Activated CD8-positive, alpha-beta memory T cell treated with anti-CD3 and anti-CD28 coated beads for 1 hour (primary cell): ENCODE data around the gene SLC26A9.
"Not testable (repeated sequence)": the region's sequence is repeated elsewhere in the genome, so short reads cannot be mapped to it uniquely, and the experiment has no call there.

ENCODE experiments used
- DNase-seq, 2 donors: peaks; one replicate each; pipeline ENCODE4 v3.0.0-alpha.2; 2020; ENCODE audit warnings: low read depth in 1 of 2; ENCODE audit errors: extremely low read depth in 1 of 2

SLC26A9 gene

GRCh38 chr1:205927247-205927646 is 16.0 kb downstream of the SLC26A9 start:
- DNase-seq: no peak

GRCh38 chr1:205926636-205927035 is 16.6 kb downstream of the SLC26A9 start:
- DNase-seq: no peak

GRCh38 chr1:205926213-205926612 is 17.0 kb downstream of the SLC26A9 start:
- DNase-seq: no peak

- no peak for DNase-seq
These were observed 17.5 kb downstream of the SLC26A9 start for GRCh38 chr1:205925736-205926135.

- no peak for DNase-seq
These were observed 18.8 kb downstream of the SLC26A9 start for GRCh38 chr1:205924460-205924790.

GRCh38 chr1:205923651-205924459 is 19.4 kb downstream of the SLC26A9 start:
- DNase-seq: no peak

GRCh38 chr1:205922806-205923205 is 20.4 kb downstream of the SLC26A9 start:
- DNase-seq: no peak

GRCh38 chr1:205922314-205922713 is 20.9 kb downstream of the SLC26A9 start:
- no peak for DNase-seq

- DNase-seq: no peak
These were observed 21.7 kb downstream of the SLC26A9 start for GRCh38 chr1:205921570-205921909.

GRCh38 chr1:205920861-205921569 is 22.2 kb downstream of the SLC26A9 start:
- no peak for DNase-seq

GRCh38 chr1:205920159-205920558 is 23.1 kb downstream of the SLC26A9 start:
- DNase-seq: no peak

GRCh38 chr1:205918955-205919746 is 24.1 kb downstream of the SLC26A9 start:
- DNase-seq: peak; percentile 3 to 42

GRCh38 chr1:205917466-205918238 is 25.6 kb downstream of the SLC26A9 start:
- no peak for DNase-seq

- DNase-seq: no peak
These were observed 26.7 kb downstream of the SLC26A9 start for GRCh38 chr1:205916541-205916940.

- no peak for DNase-seq
These were observed 27.8 kb downstream of the SLC26A9 start for GRCh38 chr1:205915354-205915990.

- DNase-seq: no peak
These were observed 28.5 kb downstream of the SLC26A9 start for GRCh38 chr1:205914730-205915129.

- DNase-seq: no peak
These were observed 29.1 kb downstream of the SLC26A9 start for GRCh38 chr1:205914155-205914507.

- no peak for DNase-seq
These were observed 29.7 kb downstream of the SLC26A9 start for GRCh38 chr1:205913451-205914154.

- no peak for DNase-seq
These were observed 35.5 kb downstream of the SLC26A9 start for GRCh38 chr1:205907794-205908193.

- DNase-seq: not testable (repeated sequence)
These were observed 38.2 kb downstream of the SLC26A9 start for GRCh38 chr1:205905095-205905494.
